Inflammatory macrophage treated with lipopolysaccharide for 1 hour (primary cell): ENCODE measurements around the gene ZNF557.

Experiments
- DNase-seq, 2 donors: peaks; one replicate each; pipeline ENCODE4 v3.0.0-alpha.2; 2020 to 2022

The ZNF557 gene

DNA sequence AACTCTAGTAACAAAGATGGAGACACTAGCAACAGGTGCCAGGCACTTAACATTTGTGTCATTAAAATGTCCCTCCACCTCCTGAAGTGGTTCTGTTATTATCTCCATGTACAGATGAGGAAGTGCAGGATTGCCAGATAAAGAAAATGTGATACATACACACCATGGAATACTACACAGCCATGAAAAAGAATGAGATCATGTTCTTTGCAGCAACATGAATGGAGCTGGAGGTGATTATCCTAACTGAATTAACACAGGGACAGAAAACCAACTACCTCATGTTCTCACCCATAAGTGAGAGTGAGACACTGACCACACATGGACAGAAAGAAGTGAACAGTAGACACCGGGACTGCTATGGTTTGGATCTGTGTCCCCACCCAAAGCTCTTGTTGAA lies 60.5 kb downstream of the ZNF557 start:
- DNase-seq: no peak

DNA sequence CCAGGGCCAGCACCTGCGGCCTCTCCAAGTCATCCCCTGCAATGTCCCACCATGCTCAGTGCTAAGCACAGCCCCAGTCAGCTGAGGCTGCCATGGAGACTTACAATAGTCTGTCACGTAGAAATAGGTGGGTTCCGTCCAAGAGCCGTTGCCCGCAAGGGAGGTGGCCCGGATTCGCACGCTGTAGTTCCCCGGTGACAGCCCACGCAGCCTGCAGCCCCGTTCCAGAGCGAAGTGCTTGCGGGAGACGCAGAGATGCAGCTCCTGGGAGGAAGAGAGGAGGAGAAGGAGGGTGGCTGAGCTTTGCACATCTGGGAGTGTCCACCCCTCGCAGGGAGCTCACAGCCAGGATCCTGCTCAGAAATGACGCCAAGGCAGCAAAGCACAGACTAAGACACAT lies 62.6 kb downstream of the ZNF557 start:
- DNase-seq: no peak

DNA sequence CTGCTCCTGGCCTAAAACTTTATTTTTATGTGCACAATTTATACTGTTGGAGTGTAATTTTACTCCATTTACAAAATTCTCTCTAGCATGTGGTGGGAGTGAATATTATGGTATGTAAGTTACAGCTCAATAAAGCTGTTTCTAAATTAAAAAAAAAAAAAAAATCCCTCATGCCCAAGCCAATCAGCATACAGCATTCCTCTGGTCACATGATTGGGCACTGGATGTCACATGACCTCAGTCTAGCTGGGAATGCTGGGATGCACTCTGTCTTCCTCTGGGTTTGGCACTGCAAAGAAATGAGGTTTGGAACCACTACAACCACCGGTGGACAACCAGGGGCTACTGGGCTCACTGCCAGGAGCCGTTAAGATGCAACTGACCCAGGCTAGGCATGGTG lies 67.6 kb downstream of the ZNF557 start:
- DNase-seq: no peak
